NOMO-1 (cell line): ENCODE data around the gene SYAP1.
A peak's percentile ranks its signal among the peaks of the same experiment; 100 is the strongest.
"Not testable (repeated sequence)": the region's sequence is repeated elsewhere in the genome, so short reads cannot be mapped to it uniquely, and the experiment has no call there.

ENCODE experiments used
- DNase-seq, 2 experiments: peaks; one replicate each; lab custom pipeline; 2025; ENCODE audit not compliant: unreplicated experiment in 2 of 2; lab: John Stamatoyannopoulos, UW

Gene SYAP1, protein sequence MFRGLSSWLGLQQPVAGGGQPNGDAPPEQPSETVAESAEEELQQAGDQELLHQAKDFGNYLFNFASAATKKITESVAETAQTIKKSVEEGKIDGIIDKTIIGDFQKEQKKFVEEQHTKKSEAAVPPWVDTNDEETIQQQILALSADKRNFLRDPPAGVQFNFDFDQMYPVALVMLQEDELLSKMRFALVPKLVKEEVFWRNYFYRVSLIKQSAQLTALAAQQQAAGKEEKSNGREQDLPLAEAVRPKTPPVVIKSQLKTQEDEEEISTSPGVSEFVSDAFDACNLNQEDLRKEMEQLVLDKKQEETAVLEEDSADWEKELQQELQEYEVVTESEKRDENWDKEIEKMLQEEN

DNA sequence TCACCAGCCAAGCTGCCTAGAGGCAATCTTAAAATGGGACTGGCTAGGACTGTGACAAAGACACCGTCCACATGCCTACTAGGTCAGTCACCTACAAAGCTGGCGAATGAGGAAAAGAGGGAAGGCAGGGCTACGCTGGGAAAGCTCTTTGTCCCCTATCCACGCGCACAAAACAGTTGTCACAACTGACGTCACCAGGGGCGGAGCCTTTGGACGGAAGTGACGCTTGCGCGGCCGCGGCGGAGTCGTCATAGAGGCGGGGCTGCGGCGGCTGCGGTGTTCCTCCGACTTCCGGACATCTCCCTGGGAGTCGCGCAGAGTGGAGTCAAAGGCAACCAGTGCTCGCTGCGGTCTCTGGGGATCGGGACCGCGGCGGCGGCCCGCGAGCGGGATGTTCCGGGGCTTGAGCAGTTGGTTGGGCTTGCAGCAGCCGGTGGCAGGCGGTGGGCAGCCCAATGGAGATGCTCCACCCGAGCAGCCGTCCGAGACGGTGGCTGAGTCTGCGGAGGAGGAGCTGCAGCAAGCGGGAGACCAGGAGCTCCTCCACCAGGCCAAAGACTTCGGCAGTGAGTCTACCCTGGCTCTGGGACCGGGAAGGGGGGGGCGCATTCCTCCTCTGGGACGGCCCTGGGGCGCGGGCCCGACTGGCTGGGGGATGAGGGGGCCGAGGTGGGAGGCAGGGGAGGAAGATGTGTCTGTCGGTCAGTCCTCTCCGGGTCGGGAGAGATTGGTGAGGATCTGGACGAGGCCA, at the start of gene SYAP1:
TSS of gene SYAP1 (plus strand) at position 279 of the 751 bp plus-strand sequence. CDS start at position 392, 113 bp downstream.
- DNase-seq = peak; percentile 86 to 91

DNA sequence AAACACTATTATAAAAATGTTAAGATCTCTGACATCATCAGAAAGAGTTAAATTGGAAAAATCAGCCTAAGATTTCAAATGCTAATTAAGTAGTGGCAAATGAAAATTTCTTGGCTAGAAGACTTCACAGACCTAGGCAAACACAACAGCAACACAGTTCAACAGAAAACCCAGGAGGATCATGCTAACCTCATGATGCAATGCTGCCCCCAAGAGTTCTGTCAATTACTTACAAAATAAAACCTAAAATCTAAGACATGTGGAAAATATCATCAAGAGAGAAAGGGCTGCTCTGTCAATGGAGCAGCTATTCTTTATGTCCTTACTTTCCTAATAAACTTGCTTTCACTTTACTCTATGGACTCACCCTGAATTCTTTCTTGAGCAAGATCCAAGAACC, 48.4 kb upstream of the SYAP1 start:
- DNase-seq = peak; percentile 39 to 58

DNA sequence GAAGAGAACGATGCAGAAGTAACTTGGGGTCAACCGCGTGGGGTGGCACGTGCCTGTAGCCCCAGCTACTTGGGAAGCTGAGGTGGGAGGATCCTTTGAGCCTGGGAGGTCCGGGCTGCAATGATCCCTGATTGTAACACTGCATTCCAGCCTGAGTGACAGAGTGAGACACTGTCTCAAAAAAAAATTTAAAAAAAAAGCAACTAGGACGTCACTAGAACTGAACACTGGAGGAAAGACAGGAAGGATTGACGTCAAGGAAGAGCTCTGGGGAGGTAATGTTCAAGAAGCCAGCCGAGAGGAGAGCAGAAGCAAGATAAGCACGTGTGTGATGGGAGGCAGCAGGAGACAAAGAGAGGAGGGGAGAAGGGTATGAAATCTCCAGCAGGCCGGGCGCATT, 40.7 kb upstream of the SYAP1 start:
- no peak for DNase-seq

DNA sequence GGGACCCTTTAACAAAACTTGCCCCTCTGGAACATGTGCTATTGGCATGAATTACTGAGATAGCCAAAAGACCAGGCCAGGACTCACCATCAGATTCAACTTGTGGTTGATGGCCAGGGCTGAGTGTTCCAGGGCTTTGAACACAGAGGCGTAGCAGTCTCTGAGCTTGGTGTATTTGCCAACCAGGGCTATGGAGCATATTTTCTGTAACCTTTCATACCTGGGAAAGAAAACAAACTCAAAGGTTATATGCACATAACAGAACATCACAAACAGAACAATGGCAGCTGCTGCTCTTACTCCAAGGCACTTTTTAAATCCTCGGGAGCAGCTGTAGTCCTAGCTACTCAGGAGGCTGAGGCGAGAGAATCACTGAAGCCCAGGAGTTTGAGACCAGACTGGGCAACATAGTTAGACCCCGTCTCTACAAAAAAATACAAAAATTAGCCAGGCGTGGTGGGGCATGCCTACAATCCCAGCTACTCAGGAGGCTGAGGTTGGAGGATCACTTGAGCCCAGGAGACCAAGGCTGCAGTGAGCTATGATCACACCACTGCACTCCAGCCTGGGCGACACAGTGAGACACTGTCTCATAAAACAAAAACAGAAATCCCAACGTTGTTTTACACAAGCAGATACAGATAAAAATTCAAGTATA, 36.3 kb upstream of the SYAP1 start:
- no peak for DNase-seq

DNA sequence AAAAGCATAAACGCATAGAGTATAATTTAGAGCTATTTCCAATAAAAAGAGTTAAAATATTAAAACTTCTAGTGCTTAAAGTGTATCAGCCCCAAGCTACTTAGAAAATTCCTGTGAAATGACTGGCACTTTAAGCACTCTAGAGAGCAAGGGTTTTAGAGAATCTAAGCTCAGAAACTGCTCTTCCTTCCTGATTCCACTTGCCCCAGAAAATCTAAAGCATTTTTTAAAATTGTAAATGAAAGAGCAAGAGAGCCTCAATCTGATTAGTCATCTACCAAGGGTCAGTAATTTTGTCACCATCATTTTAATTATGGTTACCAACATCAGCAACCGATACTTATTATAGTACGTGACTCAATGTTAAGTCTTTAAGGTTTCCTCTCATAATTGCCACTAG, 31.9 kb upstream of the SYAP1 start:
- DNase-seq = peak in 1 of 2 experiments; percentile 13

DNA sequence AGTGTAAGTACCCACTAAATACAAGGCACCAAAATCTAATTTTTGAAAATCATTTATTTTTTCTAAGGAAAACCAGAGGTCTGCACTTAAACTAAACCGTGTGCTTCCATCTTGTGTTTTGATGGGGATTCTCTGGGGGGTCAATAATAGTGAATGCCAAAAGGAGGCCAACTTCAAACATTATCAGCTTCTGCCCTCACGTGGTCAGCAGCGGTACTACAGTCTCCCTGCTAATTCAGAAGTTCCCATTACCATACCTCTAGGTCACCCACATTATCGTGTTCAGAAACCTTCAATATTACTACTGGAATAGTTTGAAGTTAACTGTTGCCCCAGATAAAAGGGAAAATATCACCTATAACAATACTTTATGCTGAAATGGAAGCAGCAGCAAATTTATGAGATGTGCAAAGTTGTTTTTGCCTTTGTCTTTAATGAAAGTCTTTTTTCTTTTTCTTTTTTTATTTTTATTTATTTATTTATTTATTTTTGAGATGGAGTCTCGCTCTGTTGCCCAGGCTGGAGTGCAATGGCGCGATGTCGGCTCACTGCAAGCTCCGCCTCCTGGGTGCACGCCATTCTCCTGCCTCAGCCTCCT, 24.2 kb upstream of the SYAP1 start:
- peak in 1 of 2 experiments; percentile 27 for DNase-seq

DNA sequence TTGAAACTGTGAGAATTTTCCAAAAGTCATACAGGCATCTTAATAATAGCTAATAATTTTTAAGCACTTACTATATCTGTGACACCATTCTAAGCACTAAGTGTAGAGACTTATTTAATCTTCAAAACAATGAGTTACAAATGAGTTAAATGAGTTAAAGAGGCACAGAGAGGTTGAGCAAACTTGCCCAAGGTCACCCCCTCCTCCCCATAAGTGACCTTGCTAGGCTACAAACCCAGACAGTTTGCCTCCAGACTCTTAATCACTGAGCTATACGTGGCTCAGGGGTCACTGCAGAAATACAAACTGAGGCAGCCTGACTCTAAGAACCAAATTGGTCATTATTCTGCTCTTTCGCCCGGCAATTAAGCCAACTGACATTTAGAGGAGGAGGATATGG, 22.5 kb upstream of the SYAP1 start:
- DNase-seq = no peak

DNA sequence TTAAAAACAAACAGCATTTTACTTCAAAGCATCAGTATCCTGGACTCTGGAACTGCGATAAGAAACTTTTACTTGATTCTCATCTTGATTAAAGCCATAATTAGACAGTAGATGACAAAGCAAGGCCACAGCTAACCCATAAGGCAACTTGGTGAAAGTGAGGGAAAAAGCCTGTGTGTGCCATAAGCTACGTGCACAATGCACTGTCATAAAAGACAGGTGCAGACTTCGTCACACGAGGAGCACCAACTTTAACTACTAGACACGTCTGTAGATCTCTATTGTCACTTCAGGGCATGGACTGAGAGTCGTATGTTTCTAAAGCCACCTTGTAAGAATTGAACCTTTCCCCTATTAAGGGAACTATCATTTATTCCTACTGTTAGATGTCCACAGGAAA, 20.0 kb upstream of the SYAP1 start:
- DNase-seq = no peak

DNA sequence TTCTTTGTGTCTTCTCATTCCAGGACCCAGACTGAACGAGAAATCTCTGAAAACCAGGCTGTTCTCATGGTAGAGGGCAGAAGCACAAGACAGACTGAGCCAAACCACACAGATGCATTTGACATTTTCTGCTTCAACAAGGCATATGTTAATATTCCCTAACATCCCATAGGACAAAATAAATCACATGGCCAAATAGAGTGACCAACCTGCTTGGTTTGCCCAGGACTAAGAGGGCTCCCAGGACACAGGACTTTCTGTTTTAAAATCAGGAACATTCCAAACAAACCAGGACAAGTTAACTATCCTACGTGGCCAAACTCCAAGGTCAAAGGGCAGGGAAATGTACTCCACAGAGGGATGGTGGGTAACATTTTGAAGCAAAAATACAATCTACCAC, 18.7 kb upstream of the SYAP1 start:
- no peak for DNase-seq

DNA sequence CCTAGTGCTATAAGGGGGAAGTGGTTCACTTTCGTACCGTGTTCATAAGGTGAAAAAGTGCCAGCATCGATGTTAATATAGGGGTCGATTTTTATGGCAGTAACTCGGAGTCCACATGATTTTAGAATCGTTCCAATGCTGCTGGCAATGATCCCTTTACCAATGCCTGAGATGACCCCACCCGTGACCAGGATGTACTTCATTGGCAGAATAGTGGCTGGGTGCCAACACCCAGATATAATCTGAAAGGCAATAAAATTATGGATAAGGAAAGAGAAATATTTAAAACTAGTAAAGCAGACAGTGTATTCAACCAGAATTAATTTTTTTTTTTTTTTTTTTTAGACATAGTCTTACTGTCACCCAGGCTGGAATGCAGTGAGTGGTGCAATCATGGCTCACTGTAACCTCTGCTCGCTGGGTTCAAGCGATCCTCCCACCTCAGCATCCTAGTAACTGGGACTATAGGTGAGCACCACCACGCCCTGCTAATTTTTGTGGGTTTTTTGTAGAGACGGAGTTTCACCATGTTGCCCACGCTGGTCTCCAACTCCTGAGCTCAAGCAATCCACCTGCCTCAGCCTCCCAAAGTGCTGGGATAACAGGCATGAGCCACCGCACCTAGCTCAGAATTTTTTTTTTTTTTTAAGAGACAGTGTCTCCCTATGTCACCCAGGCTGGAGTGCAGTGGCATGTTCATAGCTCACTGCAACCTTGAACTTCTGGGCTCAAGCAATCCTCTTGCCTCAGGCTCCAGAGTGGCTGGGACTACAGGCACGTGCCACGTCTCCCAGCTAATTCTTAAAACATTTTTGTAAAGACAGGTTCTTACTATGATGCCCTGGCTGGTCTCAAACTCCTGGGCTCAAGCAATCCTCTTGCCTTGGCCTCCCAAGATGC, 16.5 kb upstream of the SYAP1 start:
- no peak for DNase-seq

DNA sequence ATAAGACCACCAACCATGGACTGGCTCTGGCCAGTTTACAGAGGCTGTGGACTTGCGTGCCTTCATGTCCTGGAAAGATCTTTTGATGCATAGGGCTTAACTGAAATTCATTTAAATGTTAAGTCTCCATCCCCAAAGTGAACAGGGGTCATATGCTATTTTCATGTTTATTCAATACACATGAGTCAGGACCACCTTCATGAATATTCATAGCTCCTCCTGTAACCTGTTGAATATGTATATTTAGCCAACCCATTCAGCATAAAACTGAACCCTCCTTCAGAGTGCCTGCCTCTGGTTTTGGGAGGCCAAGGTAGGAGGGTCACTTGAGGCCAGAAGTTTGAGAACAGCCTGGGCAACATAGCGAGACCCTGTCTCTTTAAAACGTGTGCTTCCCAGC, 14.0 kb upstream of the SYAP1 start:
- no peak for DNase-seq

DNA sequence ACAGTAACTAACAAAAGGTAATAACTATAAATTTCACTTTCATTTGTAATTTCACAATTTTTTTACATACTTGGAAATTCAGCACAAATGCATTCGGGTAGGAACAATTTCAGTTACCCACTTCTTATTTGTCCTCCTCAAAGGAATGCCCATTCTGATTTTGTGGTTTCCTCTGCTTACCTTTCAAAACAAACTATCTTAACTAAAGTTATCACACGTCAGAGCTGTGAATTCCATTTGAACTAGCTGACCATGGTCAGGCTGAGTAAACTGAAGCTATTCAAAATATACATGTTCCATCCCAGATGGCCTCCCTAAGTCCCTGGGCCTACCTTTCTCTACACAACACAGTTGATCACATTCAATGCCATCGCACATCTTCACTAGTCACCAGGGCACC, 11.4 kb upstream of the SYAP1 start:
- DNase-seq = no peak

DNA sequence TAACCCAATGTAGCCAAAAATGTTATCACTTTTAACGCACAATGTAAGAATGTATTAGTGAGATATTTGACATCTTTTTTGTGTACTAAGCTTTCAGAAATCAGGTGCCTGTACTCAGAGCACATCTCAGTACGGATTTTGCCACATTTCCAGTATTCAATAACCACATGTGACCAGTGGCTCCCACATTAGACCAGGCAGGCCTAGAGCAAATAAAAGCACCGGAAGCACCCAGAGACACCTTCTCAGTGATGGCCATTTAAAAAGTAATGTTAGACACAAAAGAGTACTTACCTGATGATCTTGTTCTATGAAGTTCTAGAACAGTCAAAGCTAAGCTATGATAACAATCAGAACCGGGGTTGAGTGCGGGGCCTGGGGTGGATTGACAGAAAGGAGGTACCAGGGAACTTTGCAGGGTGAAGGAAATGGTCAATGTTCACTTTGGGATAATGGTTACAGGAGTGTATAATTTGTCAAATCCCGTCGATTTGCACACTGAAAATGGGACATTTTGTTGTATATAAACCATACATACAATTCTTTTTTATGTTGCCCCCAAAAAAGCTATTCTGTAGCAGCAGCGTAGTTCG, 8.1 kb upstream of the SYAP1 start:
- DNase-seq = no peak

DNA sequence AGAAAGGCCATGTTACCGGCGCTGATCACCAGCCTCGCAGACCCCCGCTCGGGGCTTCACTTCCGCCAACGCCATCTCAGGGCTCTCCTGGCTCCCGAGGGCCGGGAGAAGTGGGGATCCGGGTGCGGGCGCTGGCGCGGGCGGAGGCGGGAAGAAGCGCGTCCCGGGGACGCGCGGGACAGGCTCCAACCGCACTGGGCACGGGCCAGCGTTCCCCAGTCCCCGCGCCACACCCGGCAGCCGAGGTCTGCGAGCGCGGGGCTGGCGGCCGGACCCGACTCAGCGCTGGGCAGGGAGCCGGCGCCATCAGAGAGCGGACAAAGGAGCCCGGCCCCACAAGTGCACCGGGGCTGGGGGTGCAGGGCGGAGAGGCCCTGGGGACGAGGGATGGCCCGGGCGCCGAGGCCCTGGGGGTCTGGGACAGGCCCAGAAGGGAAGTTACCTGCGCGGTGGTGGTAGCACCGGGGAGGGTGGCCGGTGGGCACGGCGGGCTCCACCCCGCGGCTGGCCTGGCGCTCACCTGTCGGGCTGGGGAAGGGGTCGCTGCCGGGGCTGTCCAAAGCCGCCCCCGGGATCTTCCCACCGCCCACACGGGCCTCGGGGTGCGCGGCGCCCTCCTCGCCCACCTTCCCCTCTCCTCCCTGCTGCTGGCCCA, 7.4 kb upstream of the SYAP1 start:
- DNase-seq = no peak

DNA sequence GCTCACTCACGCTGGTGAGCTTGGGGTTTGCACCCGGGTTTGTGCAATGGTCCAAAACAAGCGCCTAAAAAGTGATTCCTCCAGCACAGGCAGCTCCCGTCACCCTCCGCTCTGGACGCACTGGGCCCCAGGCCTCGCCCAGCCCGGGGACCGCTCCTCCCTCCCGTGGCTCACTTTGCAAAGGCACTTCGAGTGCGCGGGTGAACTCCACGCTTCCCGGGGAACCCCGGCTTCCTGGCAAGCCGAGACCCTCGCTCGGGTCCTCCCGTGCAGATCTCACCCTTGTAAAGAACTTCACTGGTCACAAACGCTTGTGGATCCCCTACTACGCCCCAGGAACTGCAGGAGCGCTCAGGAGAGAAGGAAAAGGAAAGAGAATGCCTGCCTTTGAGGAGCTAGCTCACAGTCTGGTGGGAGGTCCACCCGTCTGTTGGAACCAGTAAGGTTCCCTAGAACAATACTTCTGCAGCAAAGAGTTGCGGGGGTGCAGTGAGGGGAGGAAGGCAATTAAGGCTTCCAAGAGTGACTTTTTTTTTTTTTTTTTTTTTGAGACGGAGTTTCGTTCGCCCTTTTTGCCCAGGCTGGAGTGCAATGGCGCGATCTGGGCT, 6.8 kb upstream of the SYAP1 start, which contains the start of gene CTPS2:
TSS of gene CTPS2 (minus strand) at position 122 of the 608 bp plus-strand sequence. CDS start 9,767 bp downstream, outside the sequence.
- peak; percentile 71 for DNase-seq

DNA sequence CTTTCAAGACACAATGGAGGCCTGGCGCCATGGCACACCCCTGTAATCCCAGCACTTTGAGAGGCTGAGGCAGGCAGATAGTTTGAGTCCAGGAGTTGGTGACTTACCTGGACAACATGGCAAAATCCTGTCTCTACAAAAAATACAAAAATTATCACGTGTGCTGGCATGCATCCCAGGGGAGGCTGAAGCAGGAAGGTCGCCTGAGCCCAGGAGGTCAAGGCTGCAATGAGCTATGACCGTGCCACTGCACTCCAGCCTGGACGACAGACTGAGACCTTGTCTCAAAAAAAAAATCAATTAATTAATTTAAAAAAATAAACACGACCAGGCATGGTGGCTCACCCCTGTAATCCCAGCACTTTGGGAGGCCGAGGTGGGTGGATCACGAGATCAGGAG, 4.9 kb upstream of the SYAP1 start:
- DNase-seq = no peak

DNA sequence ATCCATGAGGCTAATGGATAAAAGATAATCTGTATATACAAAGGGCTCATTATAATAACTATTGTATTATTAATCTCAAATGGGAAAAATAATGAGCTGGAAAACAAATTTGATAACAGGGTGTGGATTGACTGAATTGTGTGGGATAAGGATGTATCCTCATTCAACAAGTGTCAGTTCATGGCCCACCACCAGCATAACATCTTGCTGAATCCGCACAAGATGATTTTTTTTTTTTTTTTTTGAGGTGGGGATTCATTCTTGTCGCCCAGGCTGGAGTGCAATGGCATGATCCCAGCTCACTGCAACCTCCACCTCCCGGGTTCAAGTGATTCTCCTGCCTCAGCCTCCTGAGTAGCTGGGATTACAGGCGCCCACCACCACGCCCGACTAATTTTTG, 3.8 kb upstream of the SYAP1 start:
- not testable (repeated sequence) for DNase-seq

DNA sequence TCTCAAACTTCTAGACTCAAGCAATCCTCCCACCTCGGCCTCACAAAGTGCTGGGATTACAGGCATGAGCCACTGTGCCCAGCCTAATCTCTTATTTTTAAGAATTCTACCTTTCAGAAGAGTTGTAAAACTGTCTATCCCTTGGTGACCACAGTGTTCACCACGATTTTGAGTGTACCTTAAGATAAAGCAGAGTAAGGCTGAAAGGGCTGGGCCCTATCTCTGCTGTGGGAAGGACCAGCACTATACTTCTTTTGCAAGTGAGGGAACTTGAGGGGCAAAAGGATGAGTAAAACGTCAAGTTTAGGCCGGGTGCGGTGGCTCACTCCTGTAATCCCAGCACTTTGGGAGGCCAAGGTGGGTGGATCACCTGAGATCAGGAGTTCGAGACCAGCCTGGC, 3.0 kb upstream of the SYAP1 start:
- not testable (repeated sequence) for DNase-seq

DNA sequence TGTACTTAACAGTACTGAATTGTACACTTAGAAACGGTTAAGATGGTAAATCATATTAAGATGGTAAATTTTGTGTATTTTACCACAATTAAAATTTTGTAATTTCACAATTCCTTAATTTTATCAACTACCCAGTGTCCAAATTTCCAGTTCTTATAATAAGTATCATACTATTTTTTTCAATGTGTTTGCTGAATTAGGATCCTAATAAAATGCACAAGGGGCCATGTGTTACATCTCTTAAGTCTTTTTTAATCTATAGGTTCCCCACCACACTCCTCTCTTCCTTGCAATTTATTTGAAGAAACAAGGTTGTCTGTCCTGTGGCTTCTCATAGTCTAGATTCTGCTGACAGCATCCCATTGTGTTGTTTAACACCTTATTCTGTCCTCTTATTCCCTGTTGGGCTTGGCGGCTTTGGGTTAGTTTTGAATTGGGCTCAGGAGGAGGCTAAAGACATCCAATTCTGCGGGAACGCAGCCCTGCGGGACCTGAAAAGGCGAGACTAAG, 533 bp upstream of the SYAP1 start:
- peak in 1 of 2 experiments; percentile 48 for DNase-seq
